ENCODE results near the gene MAGI1. TPM values are rescaled to one million over a fixed set of nuclear protein-coding genes. Genes with fewer than 3 reads are reported as not detected.

MAGI1 gene
- total RNA-seq, 2 experiments from 2014 or later = 0.47 to 0.51 TPM

- ChIA-PET CTCF (no interaction called here), POLR2A (no interaction called here)
- intact Hi-C loops (cut with micrococcal nuclease) = no loop called here
- Mint-ChIP-seq H3K4me3 (no peak overlapping the region), H3K27me3 (no peaks in the 10 kb centered on the region), H3K4me1 (ENCODE audit: low read depth) (peaks cover 19% of the 10 kb centered on the region), H3K36me3 (ENCODE audit: low read depth) (no peaks in the 10 kb centered on the region), H3K27ac (no peak overlapping the region), H3K9me3 (peaks cover 7% of the 10 kb centered on the region)
- TF ChIP-seq CTCF (IDR thresholded peaks at IDR 0.05) = no peak
- DNase-seq (no peak), ATAC-seq (no peak)
Observed at GRCh38 chr3:65961128-65961527, 77.6 kb downstream of the MAGI1 start.

DNA sequence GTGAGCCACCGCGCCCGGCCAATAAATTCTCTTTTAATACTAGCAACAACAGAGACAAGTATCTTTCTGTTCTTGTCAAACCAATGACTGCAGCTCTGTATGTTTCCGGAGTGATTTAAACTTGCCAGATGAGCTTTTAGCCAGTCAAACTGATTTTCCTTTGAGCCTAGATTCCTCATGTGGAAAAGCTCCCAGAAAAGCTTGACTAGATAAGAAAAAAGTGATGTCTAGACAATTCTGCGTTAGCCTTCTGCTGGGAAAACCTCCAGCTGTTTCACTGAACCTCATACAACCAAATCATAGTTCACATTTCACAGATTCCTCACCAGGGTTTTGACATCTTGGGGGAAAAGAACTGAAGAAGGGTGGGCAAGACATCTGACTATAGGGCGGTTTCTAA is 78.6 kb downstream of the MAGI1 start:
- TF ChIP-seq CTCF (IDR thresholded peaks at IDR 0.05) = no peak
- CTCF ChIA-PET = no interaction called here

DNA sequence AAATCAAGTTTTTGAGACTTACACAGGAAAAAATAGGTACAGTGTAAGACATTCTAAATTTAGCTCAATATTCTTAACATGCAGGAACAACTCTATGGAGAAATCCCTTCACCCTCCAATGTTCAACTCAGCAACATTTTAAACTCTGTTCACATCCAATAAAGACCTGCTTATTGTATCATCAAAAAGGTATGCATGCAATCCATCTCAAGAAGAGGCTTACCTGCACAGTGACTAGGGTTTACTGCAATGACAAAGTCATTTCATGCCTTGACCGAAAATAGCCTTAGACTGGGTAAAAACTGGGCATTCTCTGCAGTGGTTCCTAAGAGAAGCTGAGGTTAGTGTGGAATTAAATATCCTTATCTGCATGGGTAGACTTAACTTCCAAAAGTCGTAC is 80.5 kb downstream of the MAGI1 start:
- ATAC-seq (no peak), DNase-seq (no peak)
- Mint-ChIP-seq H3K27me3 (no peaks in the 10 kb centered on the region), H3K9me3 (no peaks in the 10 kb centered on the region), H3K4me3 (no peak overlapping the region), H3K27ac (no peak overlapping the region), H3K4me1 (ENCODE audit: low read depth) (peaks cover 2% of the 10 kb centered on the region), H3K36me3 (ENCODE audit: low read depth) (no peaks in the 10 kb centered on the region)
- no peak for TF ChIP-seq CTCF (IDR thresholded peaks at IDR 0.05)
- ChIA-PET POLR2A (no interaction called here), CTCF (no interaction called here)
- intact Hi-C loops (cut with micrococcal nuclease) = no loop called here

More for the DNA sequence above, 78.6 kb downstream of the MAGI1 start:
- Mint-ChIP-seq H3K4me3 (no peak overlapping the region), H3K9me3 (peaks cover 5% of the 10 kb centered on the region), H3K27ac (no peak overlapping the region), H3K4me1 (ENCODE audit: low read depth) (peaks cover 17% of the 10 kb centered on the region), H3K36me3 (ENCODE audit: low read depth) (no peaks in the 10 kb centered on the region), H3K27me3 (no peaks in the 10 kb centered on the region)
- intact Hi-C loops (cut with micrococcal nuclease) = no loop called here
- DNase-seq = no peak
- POLR2A ChIA-PET = no interaction called here
- ATAC-seq = no peak

DNA sequence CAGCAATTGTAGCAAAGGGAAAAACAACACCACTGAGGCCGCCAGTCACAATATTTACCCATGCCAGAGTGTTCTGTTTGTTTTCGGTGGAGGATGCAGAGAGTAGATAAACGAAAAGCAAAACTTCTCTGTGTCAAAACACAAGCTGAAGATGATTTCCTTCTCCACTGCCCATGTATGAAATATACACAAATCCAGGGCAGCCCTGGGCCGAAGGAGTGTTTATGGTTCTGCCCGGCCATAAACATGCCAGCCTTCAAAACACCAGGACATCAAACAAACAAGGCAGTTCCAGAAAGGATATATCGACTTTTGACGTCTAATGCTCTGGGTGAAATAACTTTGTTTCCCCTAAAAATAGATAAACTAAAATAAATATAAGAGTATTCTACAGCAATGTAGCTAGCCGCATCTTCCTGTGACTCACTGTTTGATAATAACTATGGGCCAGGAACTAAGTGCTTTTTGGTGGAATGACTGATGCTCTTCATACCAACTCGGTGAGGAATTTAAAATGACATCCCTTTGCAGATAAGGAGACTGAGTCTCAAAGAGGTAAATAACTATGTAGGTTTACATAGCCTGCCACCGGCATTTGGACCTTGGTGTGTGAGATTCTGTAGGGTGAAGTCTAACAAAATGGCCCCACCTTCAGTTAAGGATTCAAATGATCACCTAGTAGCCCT is 82.8 kb downstream of the MAGI1 start:
- ChIA-PET CTCF (interaction anchor here (0.6 kb wide), 1 partner anchor 8 kb away, joined by 3 read pairs; no protein-coding TSS in a partner anchor), POLR2A (no interaction called here)
- Mint-ChIP-seq H3K4me3 (no peak overlapping the region), H3K36me3 (ENCODE audit: low read depth) (no peaks in the 10 kb centered on the region), H3K27ac (no peak overlapping the region), H3K27me3 (no peaks in the 10 kb centered on the region), H3K4me1 (ENCODE audit: low read depth) (no peaks in the 10 kb centered on the region), H3K9me3 (no peaks in the 10 kb centered on the region)
- no peak for TF ChIP-seq CTCF (IDR thresholded peaks at IDR 0.05)
- DNase-seq = no peak
- intact Hi-C loops (cut with micrococcal nuclease) = no loop called here
- ATAC-seq = no peak

DNA sequence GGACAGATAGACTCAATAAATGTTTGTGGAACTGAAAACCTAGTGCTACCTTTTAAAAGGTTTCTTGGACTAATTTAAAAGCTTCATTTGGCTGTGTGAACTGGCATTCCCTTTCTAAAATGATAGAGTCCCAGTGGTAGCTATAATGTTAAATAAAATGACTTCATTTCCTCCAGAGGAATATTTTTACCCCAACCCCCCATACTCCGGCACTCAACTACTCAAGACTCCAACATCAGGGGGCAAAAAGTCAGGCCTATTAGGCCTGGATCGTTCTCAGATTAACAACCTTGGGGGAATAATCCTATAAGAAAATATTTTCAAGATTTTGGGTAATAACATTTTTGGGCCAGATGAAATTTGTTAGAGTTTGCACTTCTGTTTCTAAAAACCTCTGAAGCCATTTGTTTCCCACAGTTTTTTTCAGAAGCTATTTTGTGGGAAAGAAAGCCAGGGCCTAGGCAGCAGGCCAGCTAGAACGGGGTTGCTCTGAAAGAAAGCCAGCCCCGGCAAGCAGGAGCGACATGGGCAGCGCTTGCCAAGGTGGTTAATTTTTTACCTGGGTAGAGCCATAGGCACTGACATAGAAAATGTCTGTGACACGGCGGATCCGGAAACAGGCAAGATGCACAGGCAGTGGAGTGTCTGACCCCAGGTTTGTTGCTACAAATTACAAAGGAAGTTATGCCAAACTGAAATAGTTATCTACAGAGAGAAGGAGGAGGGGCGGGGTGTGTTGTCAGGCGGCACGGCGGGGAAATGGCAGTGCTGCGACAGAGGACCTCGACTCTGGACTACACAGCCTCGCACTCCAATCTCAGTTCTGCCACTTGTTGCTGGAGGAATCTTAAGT is 84.6 kb downstream of the MAGI1 start:
- CTCF ChIA-PET = no interaction called here
- ATAC-seq (no peak), DNase-seq (no peak)
- Mint-ChIP-seq H3K27me3 (no peaks in the 10 kb centered on the region), H3K4me1 (ENCODE audit: low read depth) (no peaks in the 10 kb centered on the region), H3K27ac (no peak overlapping the region), H3K4me3 (no peak overlapping the region), H3K9me3 (no peaks in the 10 kb centered on the region), H3K36me3 (ENCODE audit: low read depth) (no peaks in the 10 kb centered on the region)
- no peak for TF ChIP-seq CTCF (IDR thresholded peaks at IDR 0.05)
- intact Hi-C loops (cut with micrococcal nuclease) = no loop called here
- POLR2A ChIA-PET = no interaction called here
